ENCODE data around the gene PERM1. TPM values are rescaled to one million over a fixed set of nuclear protein-coding genes. Genes with fewer than 3 reads are reported as not detected.

PERM1 gene
- polyA plus RNA-seq, 1 donor, result 0.22 TPM

DNA sequence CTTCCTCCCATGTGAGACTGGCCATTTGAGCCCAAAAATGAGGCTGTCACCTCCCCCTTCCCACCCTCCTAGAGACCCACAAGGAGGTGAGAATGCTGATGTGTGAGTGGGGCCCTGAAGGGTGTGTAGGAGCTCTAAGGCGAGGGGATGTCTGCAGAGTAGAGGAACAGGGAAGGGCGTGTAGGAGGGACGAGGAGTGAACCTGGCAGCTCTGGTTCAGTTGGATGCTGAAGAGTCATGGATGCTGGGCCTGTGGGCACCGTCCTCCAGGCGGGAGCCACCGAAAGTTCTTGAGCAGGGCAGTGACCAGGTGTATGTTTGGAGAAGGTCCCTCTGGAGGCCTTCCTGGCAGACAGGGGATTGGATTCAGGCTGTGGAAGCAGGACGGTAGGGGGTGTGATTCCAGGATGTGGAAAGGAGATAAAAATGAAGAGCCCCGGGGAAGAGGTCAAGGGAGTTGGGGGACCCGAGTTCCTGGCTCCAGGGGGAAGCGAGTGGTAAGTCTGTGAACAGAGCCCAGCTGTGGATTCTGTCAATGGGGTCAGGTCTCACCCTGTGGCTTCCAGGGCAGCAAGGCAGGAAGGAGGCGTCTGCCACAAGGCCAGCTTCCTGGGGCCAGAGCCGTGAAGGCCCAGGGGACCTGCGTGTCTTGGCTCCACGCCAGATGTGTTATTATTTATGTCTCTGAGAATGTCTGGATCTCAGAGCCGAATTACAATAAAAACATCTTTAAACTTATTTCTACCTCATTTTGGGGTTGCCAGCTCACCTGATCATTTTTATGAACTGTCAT, 50.3 kb downstream of the PERM1 start:
- peaks cover 11% of the 10 kb centered on the region for H3K4me1 ChIP-seq (ENCODE audit: control insufficient read depth, insufficient read depth, low read length)
- no peaks in the 10 kb centered on the region for H3K36me3 ChIP-seq (ENCODE audit: control insufficient read depth, insufficient read depth, low read length)
- H3K4me3 ChIP-seq (ENCODE audit: low read length), result no peak overlapping the region
- DNase-seq, result no peak
- peaks cover 81% of the 10 kb centered on the region for H3K27me3 ChIP-seq (ENCODE audit: control insufficient read depth, insufficient read depth, low read length)
- WGBS (ENCODE audit: insufficient coverage, low lambda C conversion rate), result 20% methylated on average over 1 of the region's 15 CpGs
- H3K9me3 ChIP-seq (ENCODE audit: control insufficient read depth, low read depth, low read length), result peaks cover 7% of the 10 kb centered on the region
- H3K27ac ChIP-seq (ENCODE audit: low read length), result no peak overlapping the region

DNA sequence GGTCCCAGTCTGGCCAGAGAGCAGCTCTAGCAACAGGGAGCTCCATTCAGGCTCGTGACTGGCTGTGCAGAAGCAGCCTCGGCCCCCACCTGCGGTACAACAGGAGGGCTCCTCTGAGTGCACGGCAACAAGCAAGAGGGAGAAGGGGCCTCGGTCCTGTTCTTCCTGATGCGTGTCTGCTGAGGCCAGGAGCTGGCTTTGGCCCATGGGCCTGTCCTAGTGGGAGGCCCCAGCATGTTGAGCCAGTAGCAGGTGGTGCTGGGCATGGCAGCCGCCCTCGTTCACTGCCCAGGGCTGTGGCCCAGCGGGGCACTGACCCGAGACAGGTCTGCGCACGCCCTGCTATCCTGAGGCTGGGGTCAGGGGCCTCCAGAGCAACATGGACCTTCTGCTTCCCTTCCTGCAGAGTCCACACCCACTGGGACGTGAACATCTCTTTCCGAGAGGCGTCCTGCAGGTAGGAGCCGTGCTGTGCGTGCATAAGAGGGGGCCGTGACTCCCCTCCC, 51.2 kb downstream of the PERM1 start:
- no peak for DNase-seq
- no peak overlapping the region for H3K4me3 ChIP-seq (ENCODE audit: low read length)
- H3K27ac ChIP-seq (ENCODE audit: low read length), result no peak overlapping the region
- WGBS (ENCODE audit: insufficient coverage, low lambda C conversion rate), result no CpG with 5 or more reads among the region's 18 CpGs
- peaks cover 9% of the 10 kb centered on the region for H3K4me1 ChIP-seq (ENCODE audit: control insufficient read depth, insufficient read depth, low read length)
- H3K36me3 ChIP-seq (ENCODE audit: control insufficient read depth, insufficient read depth, low read length), result no peaks in the 10 kb centered on the region
- peaks cover 9% of the 10 kb centered on the region for H3K9me3 ChIP-seq (ENCODE audit: control insufficient read depth, low read depth, low read length)
- H3K27me3 ChIP-seq (ENCODE audit: control insufficient read depth, insufficient read depth, low read length), result peaks cover 81% of the 10 kb centered on the region

DNA sequence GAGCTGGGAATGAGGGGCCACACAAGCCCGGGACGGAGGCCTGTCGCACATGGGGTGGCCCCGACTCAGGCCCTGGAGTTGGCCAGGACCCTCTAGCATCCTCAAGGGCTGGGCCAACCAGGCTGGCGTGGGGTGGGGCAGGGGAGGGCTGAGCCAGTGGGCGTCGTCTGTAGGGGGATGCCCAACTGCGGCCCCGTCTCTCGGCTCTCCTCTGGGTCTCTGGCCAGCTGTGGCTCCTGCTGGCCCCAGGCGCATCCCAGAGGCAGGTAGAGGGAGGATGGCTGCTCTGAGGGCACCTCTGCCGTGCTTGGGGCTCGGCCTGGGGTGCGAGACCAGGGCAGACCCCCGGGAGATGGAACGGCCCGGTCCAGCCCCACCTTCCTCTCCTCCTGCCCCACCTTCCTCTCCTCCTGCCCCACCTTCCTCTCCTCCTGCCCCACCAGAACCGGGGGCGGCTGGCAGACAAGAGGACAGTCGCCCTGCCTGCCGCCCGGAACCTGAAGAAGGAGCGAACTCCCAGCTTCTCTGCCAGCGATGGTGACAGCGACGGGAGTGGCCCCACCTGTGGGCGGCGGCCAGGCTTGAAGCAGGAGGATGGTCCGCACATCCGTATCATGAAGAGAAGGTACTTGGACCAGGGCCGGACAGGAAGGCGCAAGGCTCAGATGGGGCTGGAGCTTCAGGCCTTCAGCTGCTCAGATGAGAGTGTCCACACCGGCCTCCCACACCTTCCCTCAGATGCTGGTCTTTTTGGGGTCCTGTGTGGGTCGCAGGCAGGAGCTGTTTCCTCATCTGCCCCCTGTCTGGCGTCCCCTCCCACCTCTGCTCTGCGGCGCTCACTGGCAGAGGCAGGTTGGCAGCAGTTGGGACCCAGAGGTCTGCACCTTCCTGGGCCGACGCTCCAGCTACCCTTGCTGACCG, 51.9 kb downstream of the PERM1 start:
- no peaks in the 10 kb centered on the region for H3K36me3 ChIP-seq (ENCODE audit: control insufficient read depth, insufficient read depth, low read length)
- H3K27me3 ChIP-seq (ENCODE audit: control insufficient read depth, insufficient read depth, low read length), result peaks cover 80% of the 10 kb centered on the region
- H3K4me1 ChIP-seq (ENCODE audit: control insufficient read depth, insufficient read depth, low read length), result peaks cover 4% of the 10 kb centered on the region
- no peak for DNase-seq
- WGBS (ENCODE audit: insufficient coverage, low lambda C conversion rate), result no CpG with 5 or more reads among the region's 40 CpGs
- no peak overlapping the region for H3K27ac ChIP-seq (ENCODE audit: low read length)
- H3K9me3 ChIP-seq (ENCODE audit: control insufficient read depth, low read depth, low read length), result peaks cover 4% of the 10 kb centered on the region
- H3K4me3 ChIP-seq (ENCODE audit: low read length), result no peak overlapping the region

DNA sequence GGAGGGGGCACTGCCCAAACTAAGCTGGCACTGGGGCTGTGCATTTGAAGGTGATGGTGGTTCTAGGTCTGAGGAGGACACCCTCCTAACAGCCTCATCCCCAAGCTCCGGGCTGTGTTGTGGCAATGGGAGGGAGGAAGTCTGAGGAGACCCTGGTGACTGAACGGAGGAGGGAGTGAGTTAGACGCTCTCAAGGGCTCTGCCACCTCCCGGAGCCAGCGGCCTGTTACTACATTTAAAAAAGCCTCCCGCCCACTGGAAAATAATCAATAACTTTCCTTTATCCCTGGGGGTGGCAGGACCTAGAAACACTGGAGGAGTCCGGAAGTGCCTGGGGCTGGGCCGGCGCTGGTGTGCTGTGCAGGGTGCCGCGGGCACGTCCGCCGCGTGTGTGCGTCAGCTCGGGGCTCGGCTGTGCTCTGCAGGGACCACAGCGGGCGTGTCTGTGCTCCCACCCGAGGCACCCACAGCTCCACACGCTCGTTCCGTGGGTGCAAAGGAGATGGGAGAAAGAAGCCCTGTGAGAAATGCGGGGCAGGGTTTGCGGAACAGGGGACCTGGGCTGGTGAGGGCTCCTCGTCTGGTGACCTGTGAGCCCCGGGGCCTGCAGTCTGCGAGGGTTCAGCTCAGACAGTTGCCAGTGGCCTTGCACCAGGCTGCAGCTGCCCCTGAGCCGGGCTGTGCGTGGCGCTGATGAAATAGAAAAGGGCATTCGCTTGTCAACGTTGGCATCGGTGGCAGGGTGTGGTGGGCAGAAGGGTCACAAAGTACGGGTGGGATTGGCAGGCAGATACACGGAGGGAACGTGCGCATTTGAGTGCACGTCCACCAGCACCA, 52.9 kb downstream of the PERM1 start:
- no peak overlapping the region for H3K27ac ChIP-seq (ENCODE audit: low read length)
- no peaks in the 10 kb centered on the region for H3K36me3 ChIP-seq (ENCODE audit: control insufficient read depth, insufficient read depth, low read length)
- DNase-seq, result no peak
- no CpG with 5 or more reads among the region's 40 CpGs for WGBS (ENCODE audit: insufficient coverage, low lambda C conversion rate)
- H3K4me3 ChIP-seq (ENCODE audit: low read length), result no peak overlapping the region
- H3K4me1 ChIP-seq (ENCODE audit: control insufficient read depth, insufficient read depth, low read length), result peaks cover 2% of the 10 kb centered on the region
- H3K27me3 ChIP-seq (ENCODE audit: control insufficient read depth, insufficient read depth, low read length), result peaks cover 82% of the 10 kb centered on the region
- peaks cover 4% of the 10 kb centered on the region for H3K9me3 ChIP-seq (ENCODE audit: control insufficient read depth, low read depth, low read length)

DNA sequence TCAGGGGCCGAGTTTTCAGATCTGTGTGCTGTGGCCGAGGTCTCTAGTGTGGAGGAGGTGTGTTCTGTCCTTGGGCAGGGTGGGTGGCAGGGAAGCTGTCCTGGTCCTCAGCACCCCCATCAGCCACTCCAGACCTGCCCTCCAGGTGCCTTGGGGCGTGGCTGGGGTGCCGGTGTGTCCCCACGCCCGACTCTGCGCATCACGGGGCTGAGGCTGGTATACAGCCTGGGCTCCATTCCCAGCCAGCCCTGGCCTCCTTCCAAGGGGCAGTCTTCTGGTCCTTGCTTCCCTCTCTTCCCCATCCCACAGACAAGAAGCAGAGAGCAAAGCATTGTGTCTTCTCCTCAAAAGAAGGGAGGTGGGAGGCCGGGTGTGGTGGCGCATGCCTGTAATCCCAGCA, 54.1 kb downstream of the PERM1 start:
- no peak overlapping the region for H3K4me3 ChIP-seq (ENCODE audit: low read length)
- peaks cover 80% of the 10 kb centered on the region for H3K27me3 ChIP-seq (ENCODE audit: control insufficient read depth, insufficient read depth, low read length)
- no peaks in the 10 kb centered on the region for H3K36me3 ChIP-seq (ENCODE audit: control insufficient read depth, insufficient read depth, low read length)
- H3K27ac ChIP-seq (ENCODE audit: low read length), result no peak overlapping the region
- H3K4me1 ChIP-seq (ENCODE audit: control insufficient read depth, insufficient read depth, low read length), result peaks cover 10% of the 10 kb centered on the region
- DNase-seq, result no peak
- no CpG with 5 or more reads among the region's 10 CpGs for WGBS (ENCODE audit: insufficient coverage, low lambda C conversion rate)
- H3K9me3 ChIP-seq (ENCODE audit: control insufficient read depth, low read depth, low read length), result peaks cover 6% of the 10 kb centered on the region

DNA sequence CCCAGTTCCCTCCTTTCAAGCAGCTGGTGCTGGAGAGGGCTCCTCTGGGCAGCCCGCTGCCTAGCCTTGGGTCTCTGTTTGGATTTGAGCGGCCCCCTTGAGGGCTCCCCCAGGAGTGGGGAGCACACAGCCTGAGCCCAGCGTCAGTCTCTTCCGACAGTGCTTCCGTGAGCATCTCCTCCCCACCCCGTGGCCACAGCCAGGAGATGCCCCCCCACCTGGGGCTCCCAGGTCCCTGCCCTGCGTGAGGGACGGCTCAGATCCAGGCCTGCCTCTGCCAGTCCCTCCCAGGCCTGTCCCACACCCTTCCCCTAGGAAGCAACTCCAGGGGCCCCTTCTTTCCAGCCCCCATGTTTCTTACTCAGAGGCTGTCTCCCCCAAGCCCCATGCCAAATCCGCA, 54.7 kb downstream of the PERM1 start:
- Histone ChIP-seq H3K9me3 (ENCODE audit: control insufficient read depth, low read depth, low read length) (peaks cover 6% of the 10 kb centered on the region), H3K4me3 (ENCODE audit: low read length) (no peak overlapping the region), H3K27ac (ENCODE audit: low read length) (no peak overlapping the region), H3K36me3 (ENCODE audit: control insufficient read depth, insufficient read depth, low read length) (no peaks in the 10 kb centered on the region), H3K27me3 (ENCODE audit: control insufficient read depth, insufficient read depth, low read length) (peaks cover 80% of the 10 kb centered on the region), H3K4me1 (ENCODE audit: control insufficient read depth, insufficient read depth, low read length) (peaks cover 10% of the 10 kb centered on the region)
- no CpG with 5 or more reads among the region's 9 CpGs for WGBS (ENCODE audit: insufficient coverage, low lambda C conversion rate)
- DNase-seq, result no peak

DNA sequence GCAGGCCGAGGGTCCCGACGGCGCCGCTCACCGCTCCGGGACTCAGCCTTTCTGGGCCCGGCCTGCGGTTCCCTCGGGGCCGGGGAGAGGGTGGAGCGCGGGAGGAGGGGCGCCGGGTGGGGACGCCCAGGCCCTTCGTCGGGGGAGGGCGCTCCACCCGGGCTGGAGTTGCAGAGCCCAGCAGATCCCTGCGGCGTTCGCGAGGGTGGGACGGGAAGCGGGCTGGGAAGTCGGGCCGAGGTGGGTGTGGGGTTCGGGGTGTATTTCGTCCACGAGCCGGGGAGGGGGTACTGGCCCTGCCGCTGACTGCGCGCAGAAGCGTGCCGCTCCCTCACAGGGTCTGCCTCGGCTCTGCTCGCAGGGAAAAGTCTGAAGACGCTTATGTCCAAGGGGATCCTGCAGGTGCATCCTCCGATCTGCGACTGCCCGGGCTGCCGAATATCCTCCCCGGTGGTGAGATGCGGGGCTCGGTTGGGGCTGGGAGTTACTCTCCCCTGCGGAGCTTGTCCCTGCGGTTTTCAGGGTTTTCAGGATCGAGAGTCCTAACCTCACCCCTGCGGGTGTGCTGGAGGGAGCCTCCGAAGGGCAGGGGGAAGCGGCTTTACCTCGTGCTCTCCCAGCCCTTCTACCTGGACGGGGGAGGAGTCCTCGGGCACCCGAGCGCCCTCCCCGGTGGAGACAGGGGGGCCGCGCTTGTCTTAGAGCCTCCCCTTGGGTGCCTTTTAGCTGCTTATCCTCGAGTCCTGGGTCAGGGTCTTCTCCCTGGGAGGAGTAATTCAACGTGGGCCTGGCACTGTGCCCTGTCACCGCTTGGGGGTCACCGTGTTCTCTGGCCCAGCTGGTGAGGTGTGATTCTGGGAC, 56.1 kb downstream of the PERM1 start:
- Histone ChIP-seq H3K27ac (ENCODE audit: low read length) (no peak overlapping the region), H3K36me3 (ENCODE audit: control insufficient read depth, insufficient read depth, low read length) (no peaks in the 10 kb centered on the region), H3K9me3 (ENCODE audit: control insufficient read depth, low read depth, low read length) (peaks cover 9% of the 10 kb centered on the region), H3K4me1 (ENCODE audit: control insufficient read depth, insufficient read depth, low read length) (peaks cover 17% of the 10 kb centered on the region), H3K27me3 (ENCODE audit: control insufficient read depth, insufficient read depth, low read length) (peaks cover 75% of the 10 kb centered on the region), H3K4me3 (ENCODE audit: low read length) (peak overlapping the region; percentile 31)
- no CpG with 5 or more reads among the region's 65 CpGs for WGBS (ENCODE audit: insufficient coverage, low lambda C conversion rate)
- DNase-seq, result no peak
